GM18951 (cell line): ENCODE results near the gene BBX.

ENCODE experiments used
- POLR2A ChIP-seq: IDR thresholded peaks from 4 replicates; pipeline ENCODE4 v1.6.1; 2011; ENCODE audit warnings: mild to moderate bottlenecking; ENCODE audit not compliant: insufficient read length, insufficient read depth; ENCODE audit errors: extremely low read depth
- in situ Hi-C: fragments of 300-500 bp; cut with MboI; formaldehyde crosslinking; loops from one replicate; pipeline ENCODE4 v1.12.0; 2022; ENCODE audit warnings: low sequenced_read_pairs, mixed read lengths, inconsistent platforms; ENCODE audit not compliant: unreplicated experiment

Gene BBX

DNA sequence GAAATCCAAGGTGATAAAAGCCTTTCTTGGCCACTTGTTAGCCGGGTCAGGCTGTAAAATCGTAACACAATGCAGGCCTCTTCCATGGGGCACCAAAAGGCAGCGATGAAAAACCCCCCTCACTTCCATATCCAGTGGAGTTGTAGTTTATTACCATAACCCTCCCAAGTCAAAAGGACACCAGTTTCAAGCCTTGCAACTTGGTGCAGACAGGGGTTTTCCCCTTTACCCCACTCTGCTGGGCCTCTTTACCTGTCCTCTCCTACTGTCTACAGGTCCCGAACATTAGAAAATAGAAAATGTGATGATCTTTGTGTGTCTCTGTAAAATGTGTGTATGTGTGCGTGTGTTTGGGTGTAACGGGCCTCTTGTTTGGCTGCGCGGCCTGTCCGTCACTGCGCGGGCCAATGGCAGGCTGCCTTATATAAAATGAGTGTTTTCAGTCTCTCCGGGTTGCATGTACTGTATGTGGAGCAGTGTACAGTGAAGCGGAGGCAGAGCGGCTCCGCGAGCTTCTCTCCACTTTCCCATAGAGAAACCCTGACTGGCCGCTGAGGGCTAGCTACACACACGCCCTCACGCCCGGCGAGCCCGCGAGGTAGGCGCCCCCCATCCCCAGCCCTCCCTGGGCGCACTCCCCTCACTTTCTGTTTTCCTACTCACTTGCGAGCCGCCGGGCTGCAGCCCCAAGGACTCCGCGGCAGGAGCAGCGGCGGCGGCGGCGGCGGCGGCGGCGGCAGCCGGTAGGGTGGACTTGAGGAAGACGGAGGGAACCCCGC is at the start of gene BBX:
BBX (plus strand) TSS at position 453 of the 779 bp plus-strand sequence. CDS start 187,499 bp downstream, outside the sequence.
- peak; percentile 76 for TF ChIP-seq POLR2A
- in situ Hi-C loops = no loop called here

DNA sequence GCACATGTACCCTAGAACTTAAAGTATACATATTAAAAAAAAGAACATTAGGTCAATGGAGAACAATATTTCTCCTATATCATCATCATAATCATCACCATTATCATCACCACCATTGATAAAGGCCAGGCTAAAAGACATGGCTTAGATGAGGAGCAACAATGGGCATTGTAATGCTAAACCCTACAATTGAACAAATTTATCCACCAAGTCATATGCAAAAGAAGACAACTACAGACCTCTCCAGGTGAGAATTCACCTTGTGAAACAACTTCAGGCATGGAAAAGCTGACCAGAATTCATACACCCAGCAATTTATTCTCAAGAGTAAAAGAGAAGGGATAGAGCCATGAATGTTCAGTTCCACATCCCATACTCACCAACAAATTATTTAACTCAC is 46.3 kb upstream of the BBX start:
- in situ Hi-C loops = no loop called here
- no peak for TF ChIP-seq POLR2A

DNA sequence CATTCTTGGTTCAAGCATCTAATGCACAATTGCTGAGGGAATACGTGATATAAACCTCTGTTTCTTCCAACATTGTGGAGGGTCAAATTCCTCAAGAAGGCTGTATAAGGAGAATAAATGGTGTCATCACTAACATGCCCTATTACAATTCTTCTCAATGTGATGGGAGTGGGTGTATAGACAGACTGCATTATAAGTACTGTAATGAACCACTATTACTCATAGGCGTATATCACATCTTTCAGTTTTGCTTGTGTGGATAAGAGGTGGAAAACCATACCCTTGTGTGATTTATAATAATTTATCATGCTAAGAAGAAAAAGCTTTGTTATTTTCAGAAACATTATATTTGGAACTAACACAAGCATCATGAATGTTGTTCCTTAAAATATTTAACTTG is 35.3 kb upstream of the BBX start:
- in situ Hi-C loops = no loop called here
- no peak for TF ChIP-seq POLR2A

DNA sequence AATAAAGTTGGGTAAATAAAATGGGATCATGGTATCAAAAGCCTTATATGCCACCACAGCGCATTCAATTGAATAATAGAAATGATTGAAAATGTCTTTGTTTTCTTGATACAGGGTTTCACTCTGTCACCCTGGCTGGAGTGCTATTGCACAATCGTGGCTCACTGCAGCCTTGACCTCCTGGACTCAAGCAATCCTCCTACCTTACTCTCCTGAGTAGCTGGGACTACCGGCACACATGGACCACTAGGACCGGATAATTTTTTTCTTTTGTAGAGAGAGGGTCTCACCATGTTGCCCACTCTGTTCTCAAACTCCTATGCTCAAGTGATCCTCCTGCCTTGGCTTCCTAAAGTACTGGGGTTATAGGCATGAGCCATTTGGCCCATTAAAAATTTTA is 33.8 kb upstream of the BBX start:
- TF ChIP-seq POLR2A = no peak
- in situ Hi-C loops = no loop called here

DNA sequence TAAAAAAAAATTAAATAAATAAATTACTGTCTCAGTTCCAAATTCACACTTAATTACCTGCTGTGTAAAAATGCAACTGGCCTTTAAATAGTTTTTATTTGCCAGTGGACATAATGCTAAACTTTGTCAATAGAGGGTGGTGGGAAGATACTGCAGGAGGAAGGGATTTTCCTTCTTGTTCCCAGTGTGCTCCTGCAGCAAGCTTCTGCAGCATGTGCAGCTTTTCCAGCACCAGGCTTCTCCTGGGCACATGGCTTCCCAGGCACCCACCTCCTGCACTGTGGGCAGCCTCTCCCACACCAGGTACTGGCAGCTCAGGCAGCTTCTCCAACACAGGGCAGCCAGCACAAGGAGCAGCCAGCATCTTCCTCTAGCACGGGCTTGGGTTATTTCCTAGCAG is 29.6 kb upstream of the BBX start:
- TF ChIP-seq POLR2A = no peak
- in situ Hi-C loops = no loop called here

DNA sequence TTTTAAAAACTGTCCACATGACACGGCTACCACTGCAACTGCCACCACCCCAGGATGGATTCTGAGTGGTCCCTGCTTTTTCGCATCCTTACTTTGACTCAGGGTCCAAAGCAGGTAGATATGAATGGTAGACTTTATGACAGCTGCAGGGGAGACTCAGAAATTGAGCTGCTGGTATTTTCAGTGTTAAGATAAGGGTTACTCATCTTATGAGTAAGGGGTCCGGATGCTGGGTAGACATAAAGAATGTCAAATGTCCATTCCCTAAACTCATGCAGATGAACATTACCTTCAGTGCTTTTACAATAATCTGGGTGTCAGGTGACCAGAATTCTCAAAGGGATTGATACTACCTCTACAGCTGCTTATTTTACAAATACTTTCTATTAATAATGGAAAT is 25.9 kb upstream of the BBX start:
- TF ChIP-seq POLR2A = no peak
- in situ Hi-C loops = no loop called here

DNA sequence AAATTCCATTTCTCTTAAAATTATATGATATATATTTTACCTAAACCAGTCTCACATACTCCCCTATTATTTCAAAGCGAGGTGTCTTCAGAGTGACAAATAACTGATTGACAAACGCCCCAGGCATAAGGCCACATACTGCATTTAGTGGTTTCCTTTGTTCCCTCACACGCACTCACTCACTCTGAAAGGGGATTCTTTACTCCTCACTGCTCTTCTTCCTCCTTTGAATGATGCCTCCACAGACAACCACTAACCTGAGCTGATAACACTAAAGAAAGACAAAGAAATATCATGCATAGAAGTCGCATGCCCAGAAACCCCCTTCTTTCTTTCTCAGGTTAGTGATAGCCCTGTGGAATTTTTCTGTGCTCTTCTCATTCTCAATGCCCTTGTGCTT is 24.1 kb upstream of the BBX start:
- no peak for TF ChIP-seq POLR2A
- in situ Hi-C loops = no loop called here

DNA sequence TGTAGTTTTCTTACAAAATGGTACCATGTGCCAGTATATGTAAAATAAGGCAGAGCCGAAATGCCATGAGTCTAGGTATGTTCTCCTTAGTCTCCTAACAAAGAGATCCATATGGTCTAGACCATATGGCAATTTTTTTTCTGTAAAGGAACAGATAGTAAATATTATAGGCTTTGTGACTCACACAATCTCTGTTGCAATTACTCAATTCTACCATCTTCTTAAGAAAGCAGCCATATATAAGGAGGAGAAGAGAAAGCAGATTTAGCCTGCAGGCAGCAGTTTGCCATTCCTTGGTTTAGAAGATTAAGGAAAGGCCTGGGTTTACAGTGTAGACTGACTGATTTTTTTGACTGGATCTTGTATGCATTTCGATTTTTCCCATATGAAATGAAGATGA is 16.3 kb upstream of the BBX start:
- in situ Hi-C loops = no loop called here

DNA sequence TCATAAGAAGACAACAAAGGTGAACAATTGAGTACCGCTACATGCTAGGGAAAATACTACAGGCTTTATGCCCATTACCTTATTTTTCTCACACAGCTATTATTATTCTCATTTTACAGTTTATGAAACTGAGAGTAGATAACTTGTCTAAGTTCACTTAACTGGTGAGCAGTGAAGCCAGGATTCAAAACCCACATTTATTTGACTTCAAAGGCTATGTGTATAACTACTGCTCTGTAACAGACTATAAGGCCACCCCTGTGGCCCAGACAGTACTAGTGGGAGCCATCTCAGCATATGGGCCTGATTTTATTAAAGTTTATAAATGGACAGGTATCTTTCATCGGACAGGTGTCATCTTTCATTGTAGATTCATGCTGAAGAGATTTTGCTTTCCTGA is 14.4 kb upstream of the BBX start:
- TF ChIP-seq POLR2A = no peak
- in situ Hi-C loops = no loop called here

More for the DNA sequence above, 16.3 kb upstream of the BBX start:
- no peak for TF ChIP-seq POLR2A

DNA sequence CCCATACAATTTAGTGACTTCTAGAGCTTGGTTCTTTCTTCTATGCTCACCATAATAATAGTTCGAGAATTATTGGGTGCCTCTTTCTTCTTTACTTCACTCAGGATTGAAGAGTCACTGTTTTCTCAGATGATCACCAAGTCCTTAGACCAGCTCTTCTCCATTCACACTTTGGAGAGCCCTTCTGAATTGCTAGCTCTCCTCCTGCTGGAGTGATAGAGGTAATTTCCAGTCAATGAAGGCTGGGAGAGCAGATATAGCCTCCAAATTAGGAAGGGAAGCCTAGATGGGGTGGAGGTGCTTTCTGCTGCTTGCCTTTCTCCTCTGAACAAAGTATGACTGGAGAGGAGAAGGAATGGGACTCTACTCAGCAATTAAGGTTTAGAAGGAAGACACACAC is 10.7 kb upstream of the BBX start:
- in situ Hi-C loops = no loop called here
- TF ChIP-seq POLR2A = no peak

DNA sequence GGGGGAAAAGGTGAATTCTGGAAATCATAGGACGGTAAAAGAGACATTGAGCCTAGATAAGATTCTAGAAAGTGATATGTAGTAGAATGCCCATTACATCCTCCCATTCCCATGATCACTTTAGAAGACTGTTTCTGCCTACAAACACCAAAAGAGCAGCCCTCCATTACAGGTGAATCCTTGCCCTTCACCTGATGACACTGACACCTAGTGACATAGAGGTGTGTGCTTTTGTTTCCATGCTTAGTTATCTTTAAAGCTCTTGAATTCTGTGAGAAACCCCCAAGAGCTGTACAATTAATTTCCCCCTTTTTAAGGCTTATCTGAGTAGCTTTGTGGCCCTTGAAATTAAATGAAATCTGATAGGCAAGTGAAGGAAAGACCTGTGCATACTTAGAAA is 8.3 kb upstream of the BBX start:
- in situ Hi-C loops = no loop called here
- no peak for TF ChIP-seq POLR2A

DNA sequence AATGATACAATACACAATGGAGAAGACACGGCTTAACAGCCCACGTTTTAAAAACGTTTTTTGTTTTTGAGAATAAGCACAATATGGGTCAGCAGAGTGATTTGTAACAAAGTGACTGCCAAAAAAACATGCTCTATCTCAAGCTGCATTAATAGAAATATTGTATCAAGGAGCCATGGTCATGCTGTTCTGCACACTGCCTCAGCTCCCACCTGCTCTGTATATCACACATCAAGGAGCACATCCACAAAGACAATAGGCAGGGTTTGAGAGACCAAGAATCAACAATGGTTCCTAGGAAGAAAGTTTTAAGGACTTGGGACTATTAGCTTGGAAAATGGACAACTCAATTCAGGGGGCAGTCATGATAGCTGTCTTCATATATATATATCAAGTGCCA is 6.3 kb upstream of the BBX start:
- in situ Hi-C loops = no loop called here
- TF ChIP-seq POLR2A = no peak

DNA sequence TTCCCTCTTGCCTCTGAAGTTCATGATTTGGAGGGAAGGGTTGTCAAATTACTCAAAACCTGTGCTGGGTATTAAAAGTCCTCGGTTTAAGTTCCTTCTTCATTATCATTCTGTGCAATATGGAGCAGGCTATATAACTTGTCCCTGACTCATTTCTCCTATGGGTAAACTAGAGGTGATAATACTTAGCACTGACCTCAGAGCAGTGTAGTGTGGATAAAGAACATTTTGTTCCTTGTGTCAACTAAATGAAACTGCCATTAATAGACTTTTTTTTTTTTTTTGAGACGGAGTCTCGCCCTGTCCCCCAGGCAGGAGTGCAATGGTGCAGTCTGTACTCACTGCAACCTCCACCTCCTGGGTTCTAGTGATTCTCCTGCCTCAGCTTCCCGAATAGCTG is 2.2 kb upstream of the BBX start:
- no peak for TF ChIP-seq POLR2A
- in situ Hi-C loops = no loop called here

DNA sequence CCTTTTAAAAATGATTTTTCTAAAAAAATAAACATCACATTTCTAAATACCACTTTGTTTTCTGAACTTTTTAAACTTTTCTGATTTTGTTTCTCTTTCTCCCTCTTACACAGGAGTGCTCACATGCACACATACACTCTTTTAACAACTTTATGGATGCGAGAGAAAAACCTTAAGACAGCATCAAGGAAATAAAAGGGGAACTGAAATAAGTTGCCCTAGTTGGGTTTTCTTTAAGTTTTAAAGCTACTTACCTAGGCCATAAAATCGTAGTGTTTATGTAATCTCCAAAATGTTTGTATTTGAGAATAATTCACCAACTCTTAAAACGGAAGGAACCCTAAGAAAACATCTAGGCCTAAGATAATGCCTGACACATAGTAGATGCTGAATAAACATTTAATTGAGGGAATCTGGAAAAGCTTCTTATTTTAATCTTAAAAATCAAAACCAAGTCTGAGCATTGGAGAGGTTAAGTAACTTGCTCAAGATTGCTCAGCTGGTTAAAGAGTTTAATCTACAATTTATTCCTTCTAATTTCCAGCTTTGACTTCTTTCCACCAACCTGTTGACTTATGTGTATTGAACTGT is 1.2 kb upstream of the BBX start:
- in situ Hi-C loops = no loop called here
- no peak for TF ChIP-seq POLR2A

DNA sequence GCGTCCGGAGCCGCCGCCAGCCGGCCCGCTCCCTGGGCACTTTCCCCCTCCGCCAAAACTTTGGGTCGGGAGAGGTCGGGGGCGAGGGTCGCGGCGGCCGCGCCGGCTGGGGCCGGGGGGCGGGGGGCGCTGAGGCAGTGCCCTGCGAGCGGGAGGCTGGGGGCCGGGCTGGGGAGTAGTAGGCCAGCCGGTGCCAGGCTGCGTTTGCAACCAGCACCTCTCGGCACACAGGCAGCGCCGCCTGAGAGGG is 452 bp downstream of the BBX start:
- TF ChIP-seq POLR2A = no peak

More for the DNA sequence above, 452 bp downstream of the BBX start:
- in situ Hi-C loops = no loop called here
